Measurements from ENCODE around the gene ATP2B2. TPM values are rescaled to one million over a fixed set of nuclear protein-coding genes. Genes with fewer than 3 reads are reported as not detected.

The ATP2B2 gene
- total RNA-seq, 1 donor from 2014 or later, result not detected

GRCh38 chr3:10399634-10400033 is 105.8 kb downstream of the ATP2B2 start:
- no peak overlapping the region for H3K4me3 ChIP-seq
- H3K9me3 ChIP-seq (ENCODE audit: low read depth), result no peaks in the 10 kb centered on the region
- TF ChIP-seq CTCF (IDR thresholded peaks at IDR 0.05), result no peak
- no peak for TF ChIP-seq EZH2phosphoT487 (IDR thresholded peaks at IDR 0.05)
- no peak for TF ChIP-seq EZH2 (IDR thresholded peaks at IDR 0.05)
- no peak for DNase-seq (ENCODE audit: low spot score)
- Mint-ChIP-seq H3K4me1 (peaks cover 4% of the 10 kb centered on the region), H3K27me3 (ENCODE audit: insufficient read depth, low read depth) (peaks cover 2% of the 10 kb centered on the region), H3K9me3 (no peaks in the 10 kb centered on the region), H3K4me3 (no peak overlapping the region), H3K27ac (no peak overlapping the region), H3K36me3 (no peaks in the 10 kb centered on the region)
- no peaks in the 10 kb centered on the region for H4K20me1 ChIP-seq (ENCODE audit: low read depth)
- H3K27ac ChIP-seq, result no peak overlapping the region
- no peak overlapping the region for H3K4me2 ChIP-seq
- no peak overlapping the region for H3K9ac ChIP-seq
- H3K79me2 ChIP-seq (ENCODE audit: low read depth), result no peaks in the 10 kb centered on the region
- no peaks in the 10 kb centered on the region for H3K36me3 ChIP-seq
- no peaks in the 10 kb centered on the region for H3F3A ChIP-seq (ENCODE audit: low read depth)
- H3K4me1 ChIP-seq, result no peaks in the 10 kb centered on the region
- no peak overlapping the region for H2AFZ ChIP-seq (replicated peaks)
- H3K27me3 ChIP-seq, result no peaks in the 10 kb centered on the region

- H3K79me2 ChIP-seq (ENCODE audit: low read depth), result no peaks in the 10 kb centered on the region
- no peak for DNase-seq (ENCODE audit: low spot score)
- H3K27me3 ChIP-seq, result no peaks in the 10 kb centered on the region
- peaks cover 4% of the 10 kb centered on the region for H3K27me3 Mint-ChIP-seq (ENCODE audit: insufficient read depth, low read depth)
- H3K9me3 Mint-ChIP-seq, result no peaks in the 10 kb centered on the region
- H2AFZ ChIP-seq (replicated peaks), result no peak overlapping the region
- no peak overlapping the region for H3K4me2 ChIP-seq
- no peaks in the 10 kb centered on the region for H3K4me1 ChIP-seq
- H3F3A ChIP-seq (ENCODE audit: low read depth), result no peaks in the 10 kb centered on the region
- no peak overlapping the region for H3K4me3 ChIP-seq
- H3K9me3 ChIP-seq (ENCODE audit: low read depth), result no peaks in the 10 kb centered on the region
- H3K27ac ChIP-seq, result no peak overlapping the region
- peaks cover 4% of the 10 kb centered on the region for H3K4me1 Mint-ChIP-seq
- H3K36me3 ChIP-seq, result no peaks in the 10 kb centered on the region
- no peak for TF ChIP-seq CTCF (IDR thresholded peaks at IDR 0.05)
- no peak for TF ChIP-seq EZH2phosphoT487 (IDR thresholded peaks at IDR 0.05)
- TF ChIP-seq EZH2 (IDR thresholded peaks at IDR 0.05), result no peak
- no peaks in the 10 kb centered on the region for H4K20me1 ChIP-seq (ENCODE audit: low read depth)
- no peak overlapping the region for H3K27ac Mint-ChIP-seq
- H3K36me3 Mint-ChIP-seq, result no peaks in the 10 kb centered on the region
- no peak overlapping the region for H3K9ac ChIP-seq
- no peak overlapping the region for H3K4me3 Mint-ChIP-seq
Measured at GRCh38 chr3:10398341-10398740, 107.0 kb downstream of the ATP2B2 start.

GRCh38 chr3:10397879-10398278 is 107.5 kb downstream of the ATP2B2 start:
- H3K36me3 Mint-ChIP-seq, result no peaks in the 10 kb centered on the region
- H3K27ac ChIP-seq, result no peak overlapping the region

More at GRCh38 chr3:10397879-10398278, 107.5 kb downstream of the ATP2B2 start:
- no peaks in the 10 kb centered on the region for H3K27me3 ChIP-seq
- Mint-ChIP-seq H3K9me3 (no peaks in the 10 kb centered on the region), H3K27ac (no peak overlapping the region), H3K4me1 (peaks cover 4% of the 10 kb centered on the region), H3K27me3 (ENCODE audit: insufficient read depth, low read depth) (peaks cover 4% of the 10 kb centered on the region), H3K4me3 (no peak overlapping the region)
- H3K9ac ChIP-seq, result no peak overlapping the region
- H3K36me3 ChIP-seq, result no peaks in the 10 kb centered on the region
- no peaks in the 10 kb centered on the region for H3K9me3 ChIP-seq (ENCODE audit: low read depth)
- H3K4me3 ChIP-seq, result no peak overlapping the region
- H4K20me1 ChIP-seq (ENCODE audit: low read depth), result no peaks in the 10 kb centered on the region
- no peak for DNase-seq (ENCODE audit: low spot score)
- no peak for TF ChIP-seq EZH2phosphoT487 (IDR thresholded peaks at IDR 0.05)
- no peak for TF ChIP-seq EZH2 (IDR thresholded peaks at IDR 0.05)
- TF ChIP-seq CTCF (IDR thresholded peaks at IDR 0.05), result no peak
- H2AFZ ChIP-seq (replicated peaks), result no peak overlapping the region
- no peaks in the 10 kb centered on the region for H3F3A ChIP-seq (ENCODE audit: low read depth)
- H3K4me2 ChIP-seq, result no peak overlapping the region
- H3K4me1 ChIP-seq, result no peaks in the 10 kb centered on the region
- no peaks in the 10 kb centered on the region for H3K79me2 ChIP-seq (ENCODE audit: low read depth)
